Posterior cingulate gyrus (tissue), 11 donors: ENCODE data around the gene PTPRG.
A peak's percentile ranks its signal among the peaks of the same experiment; 100 is the strongest.

Source experiments
- DNase-seq, 10 donors: peaks; one replicate each; pipeline versions ENCODE4 v3.0.0 to v3.0.0-alpha.2; 2020 to 2021; ENCODE audit warnings: mixed read lengths in 3 of 10
- intact Hi-C: fragments of 100-400 bp; cut with DNase I; formaldehyde crosslinking; loops from one replicate; pipeline ENCODE4 v1.15.1; 2023

The PTPRG gene

GRCh38 chr3:61875976-61876671, 314.8 kb downstream of the PTPRG start:
- no peak for DNase-seq
- intact Hi-C loops, result no loop called here

GRCh38 chr3:61876797-61877196, 315.4 kb downstream of the PTPRG start:
- intact Hi-C loops, result no loop called here
- no peak for DNase-seq

- no peak for DNase-seq
- intact Hi-C loops, result no loop called here
These were observed 316.2 kb downstream of the PTPRG start for GRCh38 chr3:61877359-61878138.

- no peak for DNase-seq
- intact Hi-C loops, result no loop called here
These were observed 320.9 kb downstream of the PTPRG start for GRCh38 chr3:61882253-61882652.

- intact Hi-C loops, result no loop called here
- no peak for DNase-seq
These were observed 323.4 kb downstream of the PTPRG start for GRCh38 chr3:61884794-61885193.

- intact Hi-C loops, result no loop called here
These were observed 324.0 kb downstream of the PTPRG start for GRCh38 chr3:61885414-61885813.

GRCh38 chr3:61887206-61887605, 325.8 kb downstream of the PTPRG start:
- DNase-seq, result no peak
- intact Hi-C loops, result no loop called here

More at GRCh38 chr3:61885414-61885813, 324.0 kb downstream of the PTPRG start:
- DNase-seq, result no peak

- no peak for DNase-seq
- intact Hi-C loops, result no loop called here
These were observed 327.9 kb downstream of the PTPRG start for GRCh38 chr3:61889259-61889658.

- DNase-seq, result no peak
- intact Hi-C loops, result no loop called here
These were observed 328.8 kb downstream of the PTPRG start for GRCh38 chr3:61890167-61890566.

- no peak for DNase-seq
- intact Hi-C loops, result no loop called here
These were observed 329.2 kb downstream of the PTPRG start for GRCh38 chr3:61890586-61890985.

- intact Hi-C loops, result no loop called here
- no peak for DNase-seq
These were observed 331.5 kb downstream of the PTPRG start for GRCh38 chr3:61892891-61893290.

- no peak for DNase-seq
- intact Hi-C loops, result no loop called here
These were observed 332.6 kb downstream of the PTPRG start for GRCh38 chr3:61893840-61894566.

GRCh38 chr3:61894988-61895935, 333.9 kb downstream of the PTPRG start:
- DNase-seq, result peak in 1 of 10 donors; percentile 14
- intact Hi-C loops, result no loop called here

- no peak for DNase-seq
- intact Hi-C loops, result no loop called here
These were observed 334.9 kb downstream of the PTPRG start for GRCh38 chr3:61896251-61896650.

GRCh38 chr3:61897848-61898247, 336.5 kb downstream of the PTPRG start:
- intact Hi-C loops, result no loop called here
- no peak for DNase-seq

- intact Hi-C loops, result no loop called here
These were observed 338.5 kb downstream of the PTPRG start for GRCh38 chr3:61899700-61900462.

GRCh38 chr3:61901496-61901895, 340.1 kb downstream of the PTPRG start:
- no peak for DNase-seq
- intact Hi-C loops, result no loop called here

More at GRCh38 chr3:61899700-61900462, 338.5 kb downstream of the PTPRG start:
- no peak for DNase-seq

- intact Hi-C loops, result no loop called here
- DNase-seq, result no peak
These were observed 340.6 kb downstream of the PTPRG start for GRCh38 chr3:61901986-61902385.

GRCh38 chr3:61903074-61903473, 341.7 kb downstream of the PTPRG start:
- DNase-seq, result no peak
- intact Hi-C loops, result no loop called here
